Naive thymus-derived CD4-positive, alpha-beta T cell (primary cell): ENCODE measurements around the gene ARHGAP19. TPM values are rescaled to one million over a fixed set of nuclear protein-coding genes. Genes with fewer than 3 reads are reported as not detected.

Experiments used
- ATAC-seq: fragments of 150-1000 bp; cut with Tn5 transposase; 2 replicates; pipeline ENCODE4 v1.10.0; 2021; ENCODE audit warnings: mild to moderate bottlenecking, moderate library complexity
- CTCF ChIA-PET: fragments of 350-600 bp; sonication (Branson Sonifier 250); formaldehyde crosslinking; loops from one replicate; lab custom pipeline; 2021; ENCODE audit warnings: antibody characterized with exemption; lab: Charles Lee
- POLR2A ChIA-PET: fragments of 350-600 bp; sonication (Branson Sonifier 250); formaldehyde crosslinking; loops from one replicate; lab custom pipeline; 2021; ENCODE audit warnings: antibody characterized with exemption, inconsistent platforms; lab: Charles Lee
- DNase-seq, 9 donors: peaks; one replicate each; pipeline versions ENCODE4 v3.0.0 to v3.0.0-alpha.2; 2020 to 2022; ENCODE audit warnings: mixed read lengths in 1 of 9
- H3K27ac ChIP-seq: one replicate; pipeline ENCODE4 v1.7.0; 2013; ENCODE audit warnings: mild to moderate bottlenecking, low read depth, low read length, moderate library complexity
- H3K27me3 ChIP-seq, 2 donors: one replicate each; pipeline ENCODE4 v1.7.0; 2013; ENCODE audit warnings: low read length in 2 of 2, mild to moderate bottlenecking in 2 of 2, moderate library complexity in 2 of 2; ENCODE audit not compliant: control insufficient read depth in 2 of 2, insufficient read depth in 2 of 2
- H3K36me3 ChIP-seq, 3 experiments: 1 replicate in 2 of 3; 2 replicates in 1 of 3; pipeline ENCODE4 v1.7.0; 2013; ENCODE audit warnings: low read length in 3 of 3, mild to moderate bottlenecking in 3 of 3, moderate library complexity in 1 of 3; ENCODE audit not compliant: insufficient read depth in 3 of 3, control insufficient read depth in 2 of 3
- H3K4me1 ChIP-seq, 2 donors: one replicate each; pipeline ENCODE4 v1.7.0; 2013; ENCODE audit warnings: low read length in 2 of 2, mild to moderate bottlenecking in 2 of 2, moderate library complexity in 1 of 2; ENCODE audit not compliant: control insufficient read depth in 2 of 2, insufficient read depth in 2 of 2
- H3K4me3 ChIP-seq: 2 replicates; pipeline ENCODE4 v1.7.0; 2013; ENCODE audit warnings: mild to moderate bottlenecking, low read length
- H3K9me3 ChIP-seq, 3 experiments: 1 replicate in 2 of 3; 2 replicates in 1 of 3; pipeline ENCODE4 v1.7.0; 2013; ENCODE audit warnings: low read length in 3 of 3; ENCODE audit not compliant: control insufficient read depth in 2 of 3
- H3K27ac Mint-ChIP-seq, 9 donors: one replicate each; pipeline ENCODE4 v1.8.0; 2020 to 2022; ENCODE audit warnings: mixed read lengths in 9 of 9, mild to moderate bottlenecking in 8 of 9, moderate library complexity in 5 of 9, inconsistent platforms in 2 of 9
- H3K27me3 Mint-ChIP-seq, 5 donors: one replicate each; pipeline ENCODE4 v1.8.0; 2021 to 2022; ENCODE audit warnings: mixed read lengths in 5 of 5, mild to moderate bottlenecking in 1 of 5
- H3K36me3 Mint-ChIP-seq, 5 donors: one replicate each; pipeline ENCODE4 v1.8.0; 2020 to 2022; ENCODE audit warnings: mixed read lengths in 5 of 5, mild to moderate bottlenecking in 3 of 5, inconsistent platforms in 1 of 5
- H3K4me1 Mint-ChIP-seq, 7 donors: one replicate each; pipeline ENCODE4 v1.8.0; 2020 to 2022; ENCODE audit warnings: mixed read lengths in 7 of 7, mild to moderate bottlenecking in 3 of 7, inconsistent platforms in 1 of 7
- H3K4me3 Mint-ChIP-seq, 10 donors: one replicate each; pipeline ENCODE4 v1.8.0; 2020 to 2022; ENCODE audit warnings: mild to moderate bottlenecking in 10 of 10, mixed read lengths in 10 of 10, moderate library complexity in 6 of 10, inconsistent platforms in 2 of 10
- H3K9me3 Mint-ChIP-seq, 11 donors: one replicate each; pipeline ENCODE4 v1.8.0; 2020 to 2022; ENCODE audit warnings: mixed read lengths in 11 of 11, mild to moderate bottlenecking in 4 of 11, inconsistent platforms in 1 of 11, moderate library complexity in 1 of 11
- intact Hi-C, 2 donors: fragments of 100-400 bp; cut with micrococcal nuclease; formaldehyde crosslinking; loops; one replicate each; pipeline ENCODE4 v1.15.1; 2023
- polyA plus RNA-seq, 2 donors: library from polyadenylated mRNA; unstranded; fragments of 300-500 nt; fragmentation: Illumina TruSeq; gene quantifications; one replicate each; pipeline ENCODE4 v1.2.3, GENCODE V29; 2021
- total RNA-seq, 6 experiments: library from RNA in 5 of 6; stranded (reverse) in 5 of 6; gene quantifications; 1 replicate in 5 of 6; 2 replicates in 1 of 6; pipeline ENCODE4 v1.2.3 and lab custom pipeline; 2021 to 2026

Gene ARHGAP19
- total and polyA plus RNA-seq, 7 experiments from 2014 or later: 5.7 to 40.1 (median 14.8) TPM

DNA sequence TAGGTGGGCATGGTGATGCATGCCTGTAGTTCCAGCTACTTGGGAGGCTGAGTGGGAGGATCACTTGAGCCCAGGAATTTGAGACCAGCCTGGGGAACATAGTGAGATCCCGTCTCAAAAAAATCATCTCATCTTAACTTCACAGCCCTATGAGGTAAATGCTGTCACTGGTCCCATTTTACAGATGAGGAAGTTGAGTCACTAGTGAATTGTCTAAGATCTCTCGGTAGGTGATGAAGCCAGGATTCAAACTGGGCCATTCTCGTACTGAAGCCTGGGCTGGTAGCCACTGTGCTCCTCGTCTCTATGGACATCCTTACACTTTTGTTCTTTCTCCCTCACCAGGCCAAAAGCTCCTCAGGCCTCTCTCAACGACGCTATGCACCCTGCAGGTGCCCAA is 113.1 kb downstream of the ARHGAP19 start:
- intact Hi-C loops: no loop called here
- Histone ChIP-seq H3K36me3 (no peaks in the 10 kb centered on the region), H3K4me1 (no peaks in the 10 kb centered on the region), H3K9me3 (no peaks in the 10 kb centered on the region), H3K4me3 (no peak overlapping the region), H3K27me3 (no peaks in the 10 kb centered on the region), H3K27ac (no peak overlapping the region)
- POLR2A ChIA-PET: no interaction called here
- Mint-ChIP-seq H3K4me3 (no peak overlapping the region), H3K4me1 (peaks cover 0 to 5% (median under 1%) of the 10 kb centered on the region in 7 donors), H3K27ac (no peak overlapping the region), H3K27me3 (peaks cover 30 to 52% (median 41%) of the 10 kb centered on the region in 5 donors), H3K9me3 (peaks cover 0 to under 1% (median 0%) of the 10 kb centered on the region in 11 donors), H3K36me3 (peaks cover 0 to 3% (median 0%) of the 10 kb centered on the region in 5 donors)
- ATAC-seq (no peak), DNase-seq (no peak)
- CTCF ChIA-PET: no interaction called here

DNA sequence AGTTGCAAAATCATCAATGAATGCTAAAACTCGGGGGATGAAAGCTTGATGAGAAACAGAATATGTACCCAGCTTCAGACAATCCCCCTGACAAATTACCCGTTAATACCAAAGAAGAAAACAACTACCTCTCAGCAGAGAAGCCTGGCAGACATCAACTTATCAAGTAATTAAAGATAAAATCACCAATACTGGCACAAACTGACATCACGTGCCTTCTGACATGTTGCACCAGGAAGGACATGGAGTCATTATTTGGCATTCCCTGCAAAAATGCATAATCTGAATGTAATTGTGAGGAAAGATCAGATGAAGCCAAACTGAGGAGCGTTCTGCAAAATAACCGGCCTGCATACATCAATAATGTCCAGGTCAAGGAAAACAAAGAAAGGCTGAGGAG is 114.4 kb downstream of the ARHGAP19 start:
- H3K9me3 Mint-ChIP-seq: no peaks in the 10 kb centered on the region
- H3K27me3 Mint-ChIP-seq: peaks cover 19 to 40% (median 29%) of the 10 kb centered on the region in 5 donors
- H3K27ac Mint-ChIP-seq: no peak overlapping the region
- Histone ChIP-seq H3K27me3 (no peaks in the 10 kb centered on the region), H3K4me3 (no peak overlapping the region), H3K4me1 (no peaks in the 10 kb centered on the region), H3K36me3 (no peaks in the 10 kb centered on the region), H3K27ac (no peak overlapping the region), H3K9me3 (no peaks in the 10 kb centered on the region)
- CTCF ChIA-PET: interaction anchor here (0.5 kb wide), 1 partner anchor 692 kb away, joined by 3 read pairs; no protein-coding TSS in a partner anchor
- H3K4me1 Mint-ChIP-seq: no peaks in the 10 kb centered on the region
- ATAC-seq: no peak
- peaks cover 0 to 3% (median 0%) of the 10 kb centered on the region in 5 donors for H3K36me3 Mint-ChIP-seq
- intact Hi-C loops: no loop called here
- no peak for DNase-seq
- POLR2A ChIA-PET: no interaction called here
- no peak overlapping the region for H3K4me3 Mint-ChIP-seq

DNA sequence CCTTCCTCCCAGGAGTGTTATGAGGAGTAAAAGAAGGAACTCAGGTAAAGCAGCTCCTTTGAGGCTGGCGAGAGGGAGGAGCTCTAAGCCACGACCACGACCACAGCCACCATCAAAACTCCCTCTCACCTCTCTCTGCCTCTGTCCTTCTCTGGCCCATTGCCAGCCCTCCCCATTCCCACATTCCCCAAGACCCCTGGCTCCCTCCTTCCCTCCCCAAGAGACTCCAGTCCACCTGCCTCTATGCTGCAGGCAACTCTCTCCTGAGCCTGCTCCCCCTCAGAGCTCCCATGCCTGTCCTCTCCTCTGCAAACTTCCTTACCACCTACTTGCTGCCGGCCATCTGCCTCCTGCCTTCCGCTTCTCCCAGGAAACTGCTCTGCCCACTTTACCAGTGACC is 116.2 kb downstream of the ARHGAP19 start:
- no peak for ATAC-seq
- H3K9me3 ChIP-seq: no peaks in the 10 kb centered on the region
- H3K27me3 Mint-ChIP-seq: peaks cover 13 to 30% (median 14%) of the 10 kb centered on the region in 5 donors
- H3K27ac Mint-ChIP-seq: no peak overlapping the region
- H3K4me3 Mint-ChIP-seq: no peak overlapping the region
- ChIA-PET CTCF (no interaction called here), POLR2A (no interaction called here)
- H3K4me1 Mint-ChIP-seq: no peaks in the 10 kb centered on the region
- H3K27me3 ChIP-seq: no peaks in the 10 kb centered on the region
- H3K27ac ChIP-seq: no peak overlapping the region
- DNase-seq: no peak
- no peaks in the 10 kb centered on the region for H3K4me1 ChIP-seq
- H3K4me3 ChIP-seq: no peak overlapping the region
- no peaks in the 10 kb centered on the region for H3K36me3 ChIP-seq
- intact Hi-C loops: no loop called here
- H3K36me3 Mint-ChIP-seq: no peaks in the 10 kb centered on the region
- H3K9me3 Mint-ChIP-seq: no peaks in the 10 kb centered on the region

DNA sequence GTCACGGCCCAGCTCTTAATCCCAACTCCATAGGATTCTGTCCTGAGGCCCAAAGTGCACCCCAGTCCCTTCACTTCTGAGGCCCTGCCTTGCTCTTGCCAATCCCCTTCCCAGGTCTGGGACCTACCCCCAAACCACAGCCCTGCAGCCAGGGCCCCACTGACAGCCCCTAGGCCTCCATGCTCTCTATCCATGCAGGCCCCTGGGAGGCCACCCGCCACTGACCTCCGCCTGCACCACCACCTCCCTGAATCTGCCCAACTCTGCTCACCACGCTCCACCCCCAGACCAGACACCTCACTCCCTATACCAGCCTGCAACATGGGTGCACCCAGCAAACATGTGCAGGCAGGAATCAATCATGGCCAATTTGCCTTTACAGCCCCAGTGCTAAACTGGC is 116.9 kb downstream of the ARHGAP19 start:
- CTCF ChIA-PET: no interaction called here
- no peak overlapping the region for H3K4me3 Mint-ChIP-seq
- intact Hi-C loops: no loop called here

DNA sequence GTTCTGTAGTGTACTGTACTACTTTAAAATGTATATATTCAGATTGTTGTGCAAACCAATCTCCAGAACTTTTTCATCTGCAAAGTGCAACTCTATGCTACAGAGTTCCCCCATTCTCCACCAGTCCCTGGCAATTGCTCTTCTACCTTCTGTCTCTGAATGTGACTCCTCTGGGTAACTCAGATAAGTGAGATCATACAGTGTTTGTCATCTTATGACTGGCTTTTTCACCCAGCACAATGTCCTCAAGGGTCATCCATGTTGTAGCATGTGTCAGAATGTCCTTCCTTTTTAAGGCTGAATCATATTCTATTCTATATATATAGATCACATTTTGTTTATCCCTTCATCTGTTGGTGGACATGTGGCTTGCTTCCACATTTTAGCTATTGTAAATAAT is 117.5 kb downstream of the ARHGAP19 start:
- no peak for ATAC-seq
- Histone ChIP-seq H3K4me3 (no peak overlapping the region), H3K36me3 (no peaks in the 10 kb centered on the region), H3K9me3 (no peaks in the 10 kb centered on the region), H3K27ac (no peak overlapping the region), H3K27me3 (no peaks in the 10 kb centered on the region), H3K4me1 (no peaks in the 10 kb centered on the region)
- ChIA-PET CTCF (no interaction called here), POLR2A (no interaction called here)
- no peaks in the 10 kb centered on the region for H3K9me3 Mint-ChIP-seq
- no peak overlapping the region for H3K4me3 Mint-ChIP-seq
- H3K27me3 Mint-ChIP-seq: peaks cover 4 to 27% (median 10%) of the 10 kb centered on the region in 5 donors
- H3K4me1 Mint-ChIP-seq: no peaks in the 10 kb centered on the region
- DNase-seq: no peak
- no peak overlapping the region for H3K27ac Mint-ChIP-seq
- no peaks in the 10 kb centered on the region for H3K36me3 Mint-ChIP-seq
- intact Hi-C loops: no loop called here

More for the DNA sequence above, 116.9 kb downstream of the ARHGAP19 start:
- no peaks in the 10 kb centered on the region for H3K4me1 ChIP-seq
- no peak overlapping the region for H3K27ac ChIP-seq
- Mint-ChIP-seq H3K27me3 (peaks cover 11 to 27% (median 16%) of the 10 kb centered on the region in 5 donors), H3K4me1 (no peaks in the 10 kb centered on the region), H3K36me3 (no peaks in the 10 kb centered on the region), H3K27ac (no peak overlapping the region), H3K9me3 (no peaks in the 10 kb centered on the region)
- no peak for DNase-seq
- no peak overlapping the region for H3K4me3 ChIP-seq
- no peaks in the 10 kb centered on the region for H3K27me3 ChIP-seq
- no peaks in the 10 kb centered on the region for H3K36me3 ChIP-seq
- ATAC-seq: no peak
- POLR2A ChIA-PET: no interaction called here
- H3K9me3 ChIP-seq: no peaks in the 10 kb centered on the region

DNA sequence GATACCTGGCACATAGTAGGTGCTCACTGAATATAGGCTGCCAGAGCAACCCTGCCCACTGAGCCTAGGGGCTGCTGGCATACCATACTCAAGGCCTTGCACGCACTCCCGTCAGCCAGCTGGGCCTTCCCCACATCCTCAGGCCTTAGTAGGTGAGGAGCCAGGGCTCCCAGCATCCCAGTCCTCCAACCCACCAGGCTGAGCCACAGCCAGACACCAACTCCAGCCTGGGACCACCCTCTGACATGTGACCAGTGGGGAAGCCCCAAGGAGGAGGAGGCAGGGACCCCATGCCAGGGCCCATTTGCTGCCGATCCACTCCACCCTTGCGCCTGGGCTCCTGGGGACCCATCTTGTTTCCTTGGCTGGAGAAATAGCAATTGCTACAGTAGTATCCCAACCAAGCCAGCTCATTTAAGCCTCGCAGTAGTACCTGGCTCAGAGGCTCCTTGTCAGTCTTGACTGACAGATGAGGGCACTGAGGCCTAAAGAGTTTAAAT is 118.1 kb downstream of the ARHGAP19 start:
- intact Hi-C loops: no loop called here
- no peak overlapping the region for H3K4me3 Mint-ChIP-seq
- Histone ChIP-seq H3K4me1 (no peaks in the 10 kb centered on the region), H3K4me3 (no peak overlapping the region), H3K36me3 (no peaks in the 10 kb centered on the region), H3K27me3 (no peaks in the 10 kb centered on the region), H3K27ac (no peak overlapping the region), H3K9me3 (no peaks in the 10 kb centered on the region)
- H3K9me3 Mint-ChIP-seq: no peaks in the 10 kb centered on the region
- no peak for DNase-seq
- POLR2A ChIA-PET: no interaction called here
- H3K27ac Mint-ChIP-seq: peak overlapping the region in 1 of 9 donors; percentile 43
- H3K36me3 Mint-ChIP-seq: no peaks in the 10 kb centered on the region
- no peaks in the 10 kb centered on the region for H3K4me1 Mint-ChIP-seq
- H3K27me3 Mint-ChIP-seq: peaks cover 4 to 32% (median 10%) of the 10 kb centered on the region in 5 donors
- CTCF ChIA-PET: interaction anchor here (0.5 kb wide), 1 partner anchor 446 kb away, joined by 4 read pairs; no protein-coding TSS in a partner anchor
- ATAC-seq: no peak

DNA sequence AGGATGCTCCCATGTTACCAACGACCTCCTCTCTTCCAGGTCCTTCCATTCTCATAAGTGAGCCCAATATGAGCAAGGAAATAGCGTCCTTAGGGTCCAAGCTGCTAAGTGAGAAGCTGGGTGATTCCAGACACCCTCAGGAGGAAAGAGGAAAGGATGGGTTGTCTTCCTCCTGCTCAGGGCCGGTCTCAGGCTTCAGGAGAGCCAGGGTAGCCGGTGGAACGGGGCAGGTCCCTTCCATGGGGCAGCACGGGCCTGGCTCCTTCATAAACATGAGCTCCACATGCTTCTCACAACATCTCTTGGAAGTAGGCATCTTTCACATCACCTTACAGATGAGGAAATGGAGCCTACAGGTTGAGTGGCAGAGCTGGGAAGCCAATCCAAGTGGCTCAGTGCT is 119.4 kb downstream of the ARHGAP19 start:
- DNase-seq (no peak), ATAC-seq (no peak)
- no peaks in the 10 kb centered on the region for H3K27me3 ChIP-seq
- Mint-ChIP-seq H3K4me3 (no peak overlapping the region), H3K36me3 (no peaks in the 10 kb centered on the region), H3K27ac (no peak overlapping the region), H3K27me3 (peaks cover 7 to 26% (median 15%) of the 10 kb centered on the region in 5 donors), H3K4me1 (no peaks in the 10 kb centered on the region), H3K9me3 (no peaks in the 10 kb centered on the region)
- no peak overlapping the region for H3K4me3 ChIP-seq
- intact Hi-C loops: no loop called here
- ChIA-PET POLR2A (no interaction called here), CTCF (interaction anchor here (0.6 to 0.7 kb wide), 2 partner anchors 38 to 410 kb away, joined by 3 read pairs; no protein-coding TSS in a partner anchor)
- no peak overlapping the region for H3K27ac ChIP-seq
- H3K36me3 ChIP-seq: no peaks in the 10 kb centered on the region
- no peaks in the 10 kb centered on the region for H3K4me1 ChIP-seq
- H3K9me3 ChIP-seq: no peaks in the 10 kb centered on the region
